Measurements from ENCODE around the gene HIVEP3.
A peak's percentile ranks its signal among the peaks of the same experiment; 100 is the strongest.

HIVEP3 gene

DNA sequence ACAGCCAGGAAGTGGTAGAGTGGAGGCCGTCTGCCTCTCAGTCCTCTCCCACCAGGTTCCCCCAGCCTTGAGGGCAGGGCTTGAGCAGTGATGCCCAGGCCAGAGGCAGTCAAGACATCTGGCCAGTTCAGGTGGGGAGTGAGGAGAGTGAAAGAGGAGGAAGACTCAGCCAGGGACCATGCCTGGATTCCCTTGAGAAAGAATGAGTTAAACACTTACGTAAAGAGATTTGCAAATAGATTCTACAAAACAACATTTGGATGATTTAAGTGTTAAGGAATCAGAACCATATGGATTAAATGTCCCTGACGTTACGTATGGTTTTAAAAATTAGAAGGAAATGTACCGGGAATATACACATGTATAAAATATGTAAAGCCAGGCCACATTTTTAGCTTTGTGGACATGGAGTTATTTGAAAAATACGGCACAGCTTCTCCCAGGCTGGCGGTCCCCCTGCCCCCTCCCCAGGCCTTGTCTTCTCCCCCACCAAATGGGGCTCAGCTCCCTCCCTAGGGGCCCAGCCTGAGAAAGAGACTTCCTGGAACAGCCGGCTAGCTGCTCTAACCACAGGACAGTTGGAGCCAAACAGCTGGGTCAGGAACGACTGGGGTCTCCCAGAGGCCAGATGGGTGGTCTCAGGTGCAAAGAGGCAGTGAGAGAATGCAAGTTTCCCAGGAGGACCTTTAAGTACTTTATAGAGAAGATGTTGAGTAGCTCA, 245.9 kb downstream of the HIVEP3 start:
- H3K4me1 ChIP-seq (ENCODE audit: control insufficient read depth in 5 of 5, insufficient read depth in 5 of 5, low read length in 5 of 5) = peaks cover 2 to 33% (median 30%) of the 10 kb centered on the region in 5 donors
- no peaks in the 10 kb centered on the region for H3K27me3 ChIP-seq (ENCODE audit: control insufficient read depth in 5 of 5, insufficient read depth in 4 of 5, low read length in 5 of 5)

DNA sequence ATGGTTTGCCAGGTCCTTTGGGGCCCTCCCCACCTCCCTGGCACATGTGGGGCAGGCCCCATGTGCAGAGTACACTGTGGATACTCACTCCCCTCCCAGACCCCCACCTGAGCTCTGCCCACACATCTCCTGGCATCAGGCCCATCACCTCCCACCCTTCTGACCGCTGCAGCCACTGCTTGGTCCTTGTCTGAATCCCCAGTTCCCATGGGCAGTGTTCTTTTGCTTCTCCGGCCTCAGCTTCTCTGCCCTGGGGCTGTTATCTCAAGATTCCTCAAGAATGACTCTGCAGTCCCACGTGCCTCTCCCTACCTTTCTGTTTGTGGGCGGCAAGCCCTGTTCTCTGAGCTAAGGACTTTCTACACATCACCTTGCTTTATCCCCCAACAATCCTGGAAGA, 246.5 kb downstream of the HIVEP3 start:
- no peaks in the 10 kb centered on the region for H3K9me3 ChIP-seq (ENCODE audit: control insufficient read depth in 5 of 5, low read length in 5 of 5)
- no peak overlapping the region for H3K27ac ChIP-seq (ENCODE audit: low read depth, low read length)
- H3K4me3 ChIP-seq (ENCODE audit: low read depth in 1 of 5, low read length in 5 of 5) = no peak overlapping the region
- H3K4me1 ChIP-seq (ENCODE audit: control insufficient read depth in 5 of 5, insufficient read depth in 5 of 5, low read length in 5 of 5) = peaks cover 2 to 27% (median 24%) of the 10 kb centered on the region in 5 donors
- H3K36me3 ChIP-seq (ENCODE audit: control insufficient read depth in 5 of 5, insufficient read depth in 5 of 5, low read length in 5 of 5) = no peaks in the 10 kb centered on the region
- H3K27me3 ChIP-seq (ENCODE audit: control insufficient read depth in 5 of 5, insufficient read depth in 4 of 5, low read length in 5 of 5) = no peaks in the 10 kb centered on the region
- no peak overlapping the region for H3K9ac ChIP-seq (ENCODE audit: low read length in 5 of 5)

More for the DNA sequence above, 245.9 kb downstream of the HIVEP3 start:
- Histone ChIP-seq H3K27ac (ENCODE audit: low read depth, low read length) (no peak overlapping the region), H3K9me3 (ENCODE audit: control insufficient read depth in 5 of 5, low read length in 5 of 5) (no peaks in the 10 kb centered on the region), H3K36me3 (ENCODE audit: control insufficient read depth in 5 of 5, insufficient read depth in 5 of 5, low read length in 5 of 5) (no peaks in the 10 kb centered on the region), H3K9ac (ENCODE audit: low read length in 5 of 5) (peak overlapping the region in 2 of 5 donors; percentile 22 to 26), H3K4me3 (ENCODE audit: low read depth in 1 of 5, low read length in 5 of 5) (no peak overlapping the region)

DNA sequence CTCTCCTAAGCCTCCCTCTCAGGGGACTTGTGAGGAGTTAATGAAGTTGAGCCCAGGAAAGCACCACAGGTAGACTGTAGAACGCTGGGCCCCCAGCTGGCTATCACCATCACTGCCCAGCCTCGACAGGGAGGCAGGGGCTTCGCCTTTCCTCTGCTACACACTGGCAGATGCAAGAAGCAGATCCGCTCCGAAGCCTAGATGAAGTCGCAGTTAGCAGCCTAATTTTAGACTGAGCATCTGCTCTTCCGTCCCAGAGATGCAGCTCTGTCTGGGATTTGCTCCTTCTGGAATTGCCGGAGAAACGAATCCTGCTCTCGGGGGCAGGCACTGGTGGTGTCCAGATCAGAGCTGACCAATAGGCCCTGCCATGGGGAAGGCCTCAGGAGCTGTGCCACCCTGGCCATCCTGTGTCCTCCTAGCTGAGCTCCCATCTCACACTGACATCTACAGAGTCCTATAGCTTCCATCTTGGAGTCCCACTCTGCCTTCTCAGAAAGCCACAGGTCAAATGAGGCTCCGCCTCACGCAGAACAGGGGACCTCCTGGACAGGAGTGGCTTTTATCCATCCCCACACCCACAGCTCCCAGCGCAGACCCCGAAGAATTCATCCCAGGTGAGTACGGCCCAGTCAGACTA, 247.5 kb downstream of the HIVEP3 start:
- Histone ChIP-seq H3K4me1 (ENCODE audit: control insufficient read depth in 5 of 5, insufficient read depth in 5 of 5, low read length in 5 of 5) (peaks cover 2 to 28% (median 23%) of the 10 kb centered on the region in 5 donors), H3K9ac (ENCODE audit: low read length in 5 of 5) (no peak overlapping the region), H3K27ac (ENCODE audit: low read depth, low read length) (peak overlapping the region; percentile 54), H3K9me3 (ENCODE audit: control insufficient read depth in 5 of 5, low read length in 5 of 5) (no peaks in the 10 kb centered on the region), H3K4me3 (ENCODE audit: low read depth in 1 of 5, low read length in 5 of 5) (no peak overlapping the region), H3K36me3 (ENCODE audit: control insufficient read depth in 5 of 5, insufficient read depth in 5 of 5, low read length in 5 of 5) (no peaks in the 10 kb centered on the region), H3K27me3 (ENCODE audit: control insufficient read depth in 5 of 5, insufficient read depth in 4 of 5, low read length in 5 of 5) (no peaks in the 10 kb centered on the region)

DNA sequence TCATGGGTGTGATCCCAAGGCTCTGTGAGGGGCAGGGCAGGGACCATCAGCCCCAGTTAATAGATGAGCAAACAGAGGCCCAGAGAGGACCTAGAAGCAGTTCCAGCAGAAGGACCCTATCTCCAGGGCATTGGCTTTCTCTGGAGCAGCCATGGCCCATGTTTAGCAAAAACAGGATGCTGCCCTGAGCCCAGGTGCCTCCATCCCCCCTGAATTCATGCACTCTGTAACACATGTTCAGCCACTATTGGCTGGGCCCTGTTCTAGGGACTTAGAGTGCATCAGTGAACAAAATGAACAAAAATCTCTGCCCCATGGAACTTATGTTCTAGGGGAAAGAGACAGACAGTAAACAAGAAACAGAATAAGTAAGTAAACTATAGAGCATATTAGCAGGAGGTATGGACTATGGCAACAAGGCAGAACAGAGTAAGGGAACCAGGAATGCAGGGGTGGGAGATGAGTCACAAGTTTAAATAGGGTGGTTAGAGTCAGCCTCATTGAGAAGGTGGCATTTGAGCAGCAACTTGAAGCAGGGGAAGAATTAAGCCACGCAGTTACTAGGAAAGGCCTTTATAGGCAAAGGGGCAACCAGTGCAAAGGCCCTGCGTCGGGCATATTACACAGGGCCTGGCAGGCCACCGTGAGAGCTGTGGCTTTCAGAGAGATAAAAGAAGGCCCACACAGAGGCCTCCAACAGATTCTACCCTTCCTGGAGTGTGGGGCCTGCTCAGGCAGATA, 248.3 kb downstream of the HIVEP3 start:
- Histone ChIP-seq H3K4me1 (ENCODE audit: control insufficient read depth in 5 of 5, insufficient read depth in 5 of 5, low read length in 5 of 5) (peaks cover 2 to 32% (median 23%) of the 10 kb centered on the region in 5 donors), H3K27me3 (ENCODE audit: control insufficient read depth in 5 of 5, insufficient read depth in 4 of 5, low read length in 5 of 5) (no peaks in the 10 kb centered on the region), H3K27ac (ENCODE audit: low read depth, low read length) (peak overlapping the region; percentile 54), H3K9ac (ENCODE audit: low read length in 5 of 5) (peak overlapping the region in 1 of 5 donors; percentile 35), H3K4me3 (ENCODE audit: low read depth in 1 of 5, low read length in 5 of 5) (no peak overlapping the region), H3K36me3 (ENCODE audit: control insufficient read depth in 5 of 5, insufficient read depth in 5 of 5, low read length in 5 of 5) (no peaks in the 10 kb centered on the region), H3K9me3 (ENCODE audit: control insufficient read depth in 5 of 5, low read length in 5 of 5) (no peaks in the 10 kb centered on the region)

DNA sequence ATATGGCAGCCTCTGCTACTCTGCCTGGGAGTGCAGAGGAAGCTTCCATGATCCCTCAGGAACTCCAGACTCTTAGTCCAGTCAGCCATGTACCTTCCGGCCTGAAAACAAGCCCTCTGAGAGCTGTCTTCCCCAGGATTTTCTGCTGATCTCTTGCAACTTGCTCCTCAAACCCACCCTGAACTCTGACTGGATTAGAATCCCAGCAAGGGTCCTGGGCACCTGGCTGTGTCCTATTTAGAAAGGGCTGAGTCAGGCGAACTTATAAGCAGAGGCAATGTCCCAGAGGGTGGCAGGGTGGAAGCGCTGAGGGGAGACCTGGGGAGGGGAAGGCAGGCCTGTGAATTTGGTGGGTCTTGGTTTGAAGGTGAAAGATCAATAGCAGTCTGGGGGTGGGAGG, 249.8 kb downstream of the HIVEP3 start:
- H3K9ac ChIP-seq (ENCODE audit: low read length in 5 of 5) = no peak overlapping the region
- H3K9me3 ChIP-seq (ENCODE audit: control insufficient read depth in 5 of 5, low read length in 5 of 5) = no peaks in the 10 kb centered on the region
- no peak overlapping the region for H3K4me3 ChIP-seq (ENCODE audit: low read depth in 1 of 5, low read length in 5 of 5)
- no peak overlapping the region for H3K27ac ChIP-seq (ENCODE audit: low read depth, low read length)
- H3K27me3 ChIP-seq (ENCODE audit: control insufficient read depth in 5 of 5, insufficient read depth in 4 of 5, low read length in 5 of 5) = no peaks in the 10 kb centered on the region
- H3K36me3 ChIP-seq (ENCODE audit: control insufficient read depth in 5 of 5, insufficient read depth in 5 of 5, low read length in 5 of 5) = no peaks in the 10 kb centered on the region
- peaks cover 2 to 40% (median 27%) of the 10 kb centered on the region in 5 donors for H3K4me1 ChIP-seq (ENCODE audit: control insufficient read depth in 5 of 5, insufficient read depth in 5 of 5, low read length in 5 of 5)

DNA sequence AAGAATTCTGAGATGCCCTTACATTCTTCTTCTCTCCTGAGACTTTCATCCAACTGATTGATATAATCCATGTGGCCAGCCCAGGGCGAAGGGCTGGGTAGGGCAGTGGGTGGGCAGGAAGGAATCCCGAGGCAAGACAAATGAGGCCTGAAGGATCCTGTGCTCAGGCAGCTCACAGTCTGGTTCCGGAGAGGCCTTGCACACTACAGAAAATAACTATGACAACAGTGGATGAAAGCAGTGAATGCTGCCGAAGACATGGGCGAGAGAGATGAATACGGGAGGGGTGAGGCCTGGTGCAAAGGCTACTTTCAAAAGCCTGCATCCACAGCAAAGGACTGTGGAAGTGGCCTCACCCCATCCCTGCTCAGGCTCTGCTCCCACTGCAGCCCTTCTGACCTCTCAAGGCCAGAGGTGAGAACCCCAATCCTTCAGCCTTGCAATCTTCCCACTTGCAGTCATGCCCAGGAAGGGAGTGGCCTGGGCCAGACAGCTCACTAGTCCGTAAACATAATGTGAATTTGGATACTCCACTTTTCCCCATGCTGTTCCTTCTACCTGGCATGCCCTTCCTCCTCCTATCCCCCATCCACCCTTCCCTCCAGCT, 250.6 kb downstream of the HIVEP3 start:
- no peaks in the 10 kb centered on the region for H3K9me3 ChIP-seq (ENCODE audit: control insufficient read depth in 5 of 5, low read length in 5 of 5)
- no peak overlapping the region for H3K27ac ChIP-seq (ENCODE audit: low read depth, low read length)
- no peak overlapping the region for H3K4me3 ChIP-seq (ENCODE audit: low read depth in 1 of 5, low read length in 5 of 5)
- peaks cover 2 to 34% (median 22%) of the 10 kb centered on the region in 5 donors for H3K4me1 ChIP-seq (ENCODE audit: control insufficient read depth in 5 of 5, insufficient read depth in 5 of 5, low read length in 5 of 5)
- no peaks in the 10 kb centered on the region for H3K27me3 ChIP-seq (ENCODE audit: control insufficient read depth in 5 of 5, insufficient read depth in 4 of 5, low read length in 5 of 5)
- H3K36me3 ChIP-seq (ENCODE audit: control insufficient read depth in 5 of 5, insufficient read depth in 5 of 5, low read length in 5 of 5) = no peaks in the 10 kb centered on the region
- H3K9ac ChIP-seq (ENCODE audit: low read length in 5 of 5) = peak overlapping the region in 1 of 5 donors; percentile 13

DNA sequence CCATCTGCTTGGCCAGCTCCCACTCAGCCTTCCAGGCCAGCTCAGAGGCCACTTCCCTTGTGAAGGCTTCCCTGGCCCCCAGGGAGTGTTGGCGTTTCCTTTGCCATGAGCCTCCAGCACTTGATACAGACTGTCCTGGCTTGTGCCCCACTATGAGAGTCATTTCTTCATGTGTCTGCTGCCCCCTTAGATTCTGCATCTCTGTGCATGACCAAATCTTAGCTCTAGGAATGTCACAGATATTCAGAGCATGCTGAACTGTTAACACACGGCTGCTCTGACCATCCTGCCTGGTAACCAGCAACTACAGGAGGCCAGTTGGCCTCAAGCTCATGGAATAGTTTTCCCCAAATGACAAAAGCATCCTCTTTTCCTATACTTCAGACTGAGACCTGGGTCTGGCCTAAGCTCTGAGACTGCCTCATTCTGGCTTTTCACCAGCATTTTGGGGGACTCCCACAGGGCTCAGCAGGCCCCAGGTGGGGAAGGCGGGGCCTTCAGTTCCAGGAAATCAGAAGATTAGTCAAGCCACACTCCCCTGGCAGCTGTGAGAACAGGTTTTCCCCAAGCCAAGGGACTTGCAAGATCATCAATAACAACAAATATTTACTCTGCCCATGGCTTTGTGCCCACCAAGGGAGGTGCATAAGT, 251.6 kb downstream of the HIVEP3 start:
- Histone ChIP-seq H3K36me3 (ENCODE audit: control insufficient read depth in 5 of 5, insufficient read depth in 5 of 5, low read length in 5 of 5) (no peaks in the 10 kb centered on the region), H3K4me1 (ENCODE audit: control insufficient read depth in 5 of 5, insufficient read depth in 5 of 5, low read length in 5 of 5) (peaks cover 2 to 26% (median 21%) of the 10 kb centered on the region in 5 donors), H3K9ac (ENCODE audit: low read length in 5 of 5) (no peak overlapping the region), H3K27ac (ENCODE audit: low read depth, low read length) (no peak overlapping the region), H3K27me3 (ENCODE audit: control insufficient read depth in 5 of 5, insufficient read depth in 4 of 5, low read length in 5 of 5) (no peaks in the 10 kb centered on the region), H3K4me3 (ENCODE audit: low read depth in 1 of 5, low read length in 5 of 5) (no peak overlapping the region), H3K9me3 (ENCODE audit: control insufficient read depth in 5 of 5, low read length in 5 of 5) (no peaks in the 10 kb centered on the region)

DNA sequence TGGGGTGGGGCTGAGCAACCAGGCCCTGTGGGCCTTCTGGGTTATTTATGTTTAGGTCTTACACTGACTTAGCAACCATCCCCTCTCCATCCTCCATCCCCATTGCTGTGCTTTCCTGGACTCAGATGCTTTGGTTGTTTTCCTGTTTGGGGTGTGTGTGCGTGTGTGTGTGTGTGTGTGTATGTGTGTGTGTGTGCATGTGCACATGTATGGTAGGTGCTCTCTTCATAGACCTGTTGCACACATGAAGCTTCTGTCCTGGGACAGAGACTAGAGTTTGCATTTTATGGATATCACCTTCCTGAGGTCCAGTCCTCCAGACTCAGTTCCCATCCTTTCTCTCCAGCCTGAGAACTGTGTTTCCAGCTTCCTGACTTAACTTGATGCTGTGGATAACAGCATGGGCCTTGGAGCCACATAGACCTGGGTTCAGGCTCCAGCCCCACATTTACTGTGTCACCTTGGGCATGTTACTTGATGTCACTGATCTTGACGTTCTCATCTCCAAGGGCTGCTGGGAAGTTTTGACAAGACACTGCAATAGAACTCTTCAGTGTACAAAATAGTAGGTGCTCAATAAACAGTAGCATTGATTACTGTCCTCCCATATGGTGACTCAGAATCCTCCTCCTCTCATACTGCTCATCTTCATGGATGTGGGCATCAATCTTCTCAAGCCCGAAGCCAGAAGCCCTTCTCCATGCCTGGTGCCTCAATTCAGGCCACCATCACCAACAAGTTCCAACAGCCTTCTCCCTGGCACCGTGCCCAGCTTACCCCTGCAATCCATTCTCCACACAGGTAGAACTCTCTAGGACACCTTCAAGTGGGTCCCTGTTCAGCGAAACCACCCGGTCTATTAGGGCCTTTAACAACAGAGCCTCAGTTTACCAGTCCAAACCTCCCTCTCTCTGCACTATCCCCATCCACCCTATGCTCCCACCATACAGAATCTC, 252.5 kb downstream of the HIVEP3 start:
- peaks cover 3 to 33% (median 27%) of the 10 kb centered on the region in 5 donors for H3K4me1 ChIP-seq (ENCODE audit: control insufficient read depth in 5 of 5, insufficient read depth in 5 of 5, low read length in 5 of 5)
- H3K9ac ChIP-seq (ENCODE audit: low read length in 5 of 5) = no peak overlapping the region
- H3K36me3 ChIP-seq (ENCODE audit: control insufficient read depth in 5 of 5, insufficient read depth in 5 of 5, low read length in 5 of 5) = no peaks in the 10 kb centered on the region
- H3K4me3 ChIP-seq (ENCODE audit: low read depth in 1 of 5, low read length in 5 of 5) = no peak overlapping the region
- H3K9me3 ChIP-seq (ENCODE audit: control insufficient read depth in 5 of 5, low read length in 5 of 5) = no peaks in the 10 kb centered on the region
- H3K27me3 ChIP-seq (ENCODE audit: control insufficient read depth in 5 of 5, insufficient read depth in 4 of 5, low read length in 5 of 5) = no peaks in the 10 kb centered on the region
- no peak overlapping the region for H3K27ac ChIP-seq (ENCODE audit: low read depth, low read length)

Measured in subcutaneous abdominal adipose tissue (tissue), 5 donors.